ENCODE results near the gene ADGRG1.

- TF ChIP-seq POLR2AphosphoS5 (IDR thresholded peaks at IDR 0.05; ENCODE audit: low read depth, low read length) (no peak), REST (IDR thresholded peaks at IDR 0.05; ENCODE audit: insufficient read depth in 1 of 2, low read depth in 2 of 2, low read length in 2 of 2) (no peak), TAF1 (IDR thresholded peaks at IDR 0.05; ENCODE audit: borderline replicate concordance, insufficient read depth, low read length) (no peak), FOXP2 (optimal IDR thresholded peaks at IDR 0.05; ENCODE audit: borderline replicate concordance, extremely low read depth, extremely low read length, insufficient read depth) (no peak)
These were observed 44.4 kb downstream of the ADGRG1 start for GRCh38 chr16:57672824-57673223.

Measured in PFSK-1 (cell line).